Calu3 (cell line): ENCODE data around the gene SLC9A5. TPM values are rescaled to one million over a fixed set of nuclear protein-coding genes. Genes with fewer than 3 reads are reported as not detected.
A peak's percentile ranks its signal among the peaks of the same experiment; 100 is the strongest.

Source experiments
- BruUV-seq: library from RNA; stranded (reverse); fragments of 400-500 nt; replicated peaks from 2 replicates; lab custom pipeline; 2021; lab: Mats Ljungman, UMichigan
- CTCF ChIA-PET: fragments of 300-600 bp; sonication (Branson Sonifier 250); formaldehyde crosslinking; loops from one replicate; lab custom pipeline; 2022; ENCODE audit warnings: antibody characterized with exemption; lab: Charles Lee
- DNase-seq: peaks from one replicate; pipeline ENCODE4 v3.0.0; 2022
- H3K27ac Mint-ChIP-seq: one replicate; pipeline ENCODE4 v1.8.0; 2022; ENCODE audit warnings: mixed read lengths; ENCODE audit not compliant: unreplicated experiment
- H3K27me3 Mint-ChIP-seq: one replicate; pipeline ENCODE4 v1.8.0; 2022; ENCODE audit warnings: mixed read lengths; ENCODE audit not compliant: unreplicated experiment
- H3K36me3 Mint-ChIP-seq: one replicate; pipeline ENCODE4 v1.8.0; 2022; ENCODE audit warnings: mild to moderate bottlenecking, moderate library complexity, mixed read lengths; ENCODE audit not compliant: insufficient read depth, unreplicated experiment
- H3K4me1 Mint-ChIP-seq: one replicate; pipeline ENCODE4 v1.8.0; 2022; ENCODE audit warnings: mild to moderate bottlenecking, low read depth, mixed read lengths; ENCODE audit not compliant: unreplicated experiment
- H3K4me3 Mint-ChIP-seq: one replicate; pipeline ENCODE4 v1.8.0; 2022; ENCODE audit warnings: mild to moderate bottlenecking, low read depth, moderate library complexity, mixed read lengths; ENCODE audit not compliant: unreplicated experiment
- H3K9me3 Mint-ChIP-seq: one replicate; pipeline ENCODE4 v1.8.0; 2022; ENCODE audit warnings: low read depth, mixed read lengths; ENCODE audit not compliant: unreplicated experiment
- intact Hi-C: fragments of 100-400 bp; cut with micrococcal nuclease; formaldehyde crosslinking; loops from one replicate; pipeline ENCODE4 v1.10.0; 2022; ENCODE audit not compliant: unreplicated experiment
- total RNA-seq: library from RNA; stranded (reverse); gene quantifications from 2 replicates; pipeline ENCODE4 v1.2.3, GENCODE V29; 2022
- TF ChIP-seq, protein P1 (sequence below): fragments of 200-600 bp; IDR thresholded peaks from one replicate; pipeline ENCODE4 v1.8.0; 2022; ENCODE audit warnings: antibody characterized with exemption; ENCODE audit not compliant: unreplicated experiment

The SLC9A5 gene
- total RNA-seq, 1 experiment from 2014 or later = 2.4 TPM

DNA sequence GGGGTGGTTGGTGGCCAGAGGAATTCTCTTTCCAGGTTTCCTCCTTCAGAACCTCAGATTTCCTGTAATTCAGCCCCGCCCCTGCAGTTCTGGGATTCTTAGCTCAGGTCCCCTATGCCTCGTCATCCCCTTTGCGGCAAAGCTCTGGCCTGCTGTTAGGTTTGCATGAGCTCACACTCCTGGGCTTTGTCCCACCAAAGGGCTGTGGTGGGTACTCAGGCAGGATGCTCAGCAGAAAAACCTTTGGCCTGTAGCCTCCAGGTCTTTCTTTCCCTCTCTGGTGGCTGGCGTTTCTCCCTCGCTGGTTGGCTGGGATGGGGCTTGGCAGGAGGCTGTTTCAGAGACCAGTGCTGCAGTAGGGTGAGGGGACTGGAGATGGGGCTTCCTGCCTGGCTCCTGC is 21.0 kb downstream of the SLC9A5 start:
- peak; percentile 39 for DNase-seq
- peaks cover 4% of the 10 kb centered on the region for H3K36me3 Mint-ChIP-seq
- H3K4me1 Mint-ChIP-seq = peaks cover 11% of the 10 kb centered on the region
- no peak overlapping the region for H3K27ac Mint-ChIP-seq
- no peak overlapping the region for H3K4me3 Mint-ChIP-seq
- no peaks in the 10 kb centered on the region for H3K27me3 Mint-ChIP-seq
- intact Hi-C loops = no loop called here
- CTCF ChIA-PET = interaction anchor here (0.6 to 2.8 kb wide), 4 partner anchors 9 to 196 kb away, joined by 3 to 8 read pairs (median 6); partner anchors contain the start of gene SLC9A5
- H3K9me3 Mint-ChIP-seq = no peaks in the 10 kb centered on the region
- no TSS peak for BruUV-seq
- TF ChIP-seq, protein P1, sequence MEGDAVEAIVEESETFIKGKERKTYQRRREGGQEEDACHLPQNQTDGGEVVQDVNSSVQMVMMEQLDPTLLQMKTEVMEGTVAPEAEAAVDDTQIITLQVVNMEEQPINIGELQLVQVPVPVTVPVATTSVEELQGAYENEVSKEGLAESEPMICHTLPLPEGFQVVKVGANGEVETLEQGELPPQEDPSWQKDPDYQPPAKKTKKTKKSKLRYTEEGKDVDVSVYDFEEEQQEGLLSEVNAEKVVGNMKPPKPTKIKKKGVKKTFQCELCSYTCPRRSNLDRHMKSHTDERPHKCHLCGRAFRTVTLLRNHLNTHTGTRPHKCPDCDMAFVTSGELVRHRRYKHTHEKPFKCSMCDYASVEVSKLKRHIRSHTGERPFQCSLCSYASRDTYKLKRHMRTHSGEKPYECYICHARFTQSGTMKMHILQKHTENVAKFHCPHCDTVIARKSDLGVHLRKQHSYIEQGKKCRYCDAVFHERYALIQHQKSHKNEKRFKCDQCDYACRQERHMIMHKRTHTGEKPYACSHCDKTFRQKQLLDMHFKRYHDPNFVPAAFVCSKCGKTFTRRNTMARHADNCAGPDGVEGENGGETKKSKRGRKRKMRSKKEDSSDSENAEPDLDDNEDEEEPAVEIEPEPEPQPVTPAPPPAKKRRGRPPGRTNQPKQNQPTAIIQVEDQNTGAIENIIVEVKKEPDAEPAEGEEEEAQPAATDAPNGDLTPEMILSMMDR = no peak

DNA sequence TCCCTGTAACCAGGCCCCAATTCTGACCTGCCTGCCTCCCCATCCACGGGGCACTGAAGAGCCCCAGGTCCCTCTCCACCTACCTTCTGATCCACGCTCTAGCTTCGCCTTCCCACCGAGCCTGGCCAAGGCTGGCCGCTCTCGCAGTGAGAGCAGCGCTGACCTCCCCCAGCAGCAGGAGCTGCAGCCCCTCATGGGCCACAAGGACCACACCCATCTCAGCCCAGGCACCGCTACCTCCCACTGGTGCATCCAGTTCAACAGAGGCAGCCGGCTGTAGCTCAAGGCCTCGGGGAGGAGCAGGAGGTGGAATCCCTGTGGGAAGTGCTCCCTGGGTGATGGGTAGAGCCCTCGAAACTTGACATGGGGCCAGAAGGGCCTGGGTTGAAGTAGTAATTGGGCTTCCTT is 22.2 kb downstream of the SLC9A5 start:
- TF ChIP-seq, protein P1 = no peak
- no peak for DNase-seq
- Mint-ChIP-seq H3K36me3 (peaks cover 9% of the 10 kb centered on the region), H3K27ac (no peak overlapping the region), H3K9me3 (no peaks in the 10 kb centered on the region), H3K27me3 (no peaks in the 10 kb centered on the region), H3K4me1 (peaks cover 11% of the 10 kb centered on the region), H3K4me3 (no peak overlapping the region)
- CTCF ChIA-PET = interaction anchor here (0.5 to 2.8 kb wide), 2 partner anchors 10 to 568 kb away, joined by 3 to 7 read pairs; no protein-coding TSS in a partner anchor
- intact Hi-C loops = no loop called here
- BruUV-seq = no TSS peak

DNA sequence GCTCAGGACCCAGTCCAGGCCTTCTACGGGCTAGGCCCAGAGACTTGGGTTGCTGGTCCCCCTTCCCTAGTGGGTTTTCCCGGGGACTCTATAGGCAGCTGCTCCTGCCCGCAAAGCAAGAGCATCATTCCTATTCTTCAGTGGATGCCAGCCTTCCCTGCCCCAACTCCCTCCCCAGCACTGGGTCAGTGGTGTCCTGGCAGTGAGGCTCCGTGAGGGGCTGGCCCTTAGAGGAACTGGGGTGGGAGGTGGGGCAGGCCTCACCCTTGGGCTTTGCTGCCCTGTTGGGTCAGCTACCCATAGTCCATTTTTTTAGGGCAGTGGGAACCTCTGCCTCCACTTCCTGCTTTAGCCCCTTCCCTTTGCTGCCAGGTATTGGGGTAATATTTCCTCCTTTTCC is 22.7 kb downstream of the SLC9A5 start:
- Mint-ChIP-seq H3K4me1 (peaks cover 15% of the 10 kb centered on the region), H3K9me3 (no peaks in the 10 kb centered on the region), H3K27me3 (no peaks in the 10 kb centered on the region), H3K27ac (no peak overlapping the region), H3K36me3 (peaks cover 13% of the 10 kb centered on the region), H3K4me3 (no peak overlapping the region)
- intact Hi-C loops = no loop called here
- TF ChIP-seq, protein P1 = no peak
- no TSS peak for BruUV-seq
- DNase-seq = no peak
- CTCF ChIA-PET = interaction anchor here (2.8 kb wide), 1 partner anchor 11 kb away, joined by 7 read pairs; no protein-coding TSS in a partner anchor

DNA sequence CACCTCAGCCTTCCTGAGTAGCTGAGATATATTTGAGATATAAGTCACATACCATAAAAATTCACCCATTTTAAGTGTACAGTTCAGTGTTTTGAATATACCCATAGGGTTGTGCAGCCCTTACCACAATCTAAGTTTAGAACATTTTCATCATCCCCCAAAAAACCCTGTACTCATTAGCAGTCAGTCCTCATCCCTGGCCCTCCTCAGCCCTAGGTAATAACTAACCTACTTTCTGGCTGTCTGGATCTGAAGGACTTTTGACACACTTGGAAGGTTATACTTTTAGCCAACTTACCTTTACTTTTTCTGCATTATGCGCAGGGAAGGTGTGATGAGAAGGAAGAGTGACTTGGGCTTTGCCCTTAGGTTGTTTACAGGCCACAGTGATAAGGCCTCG is 26.5 kb downstream of the SLC9A5 start:
- TF ChIP-seq, protein P1 = no peak
- Mint-ChIP-seq H3K36me3 (peaks cover 34% of the 10 kb centered on the region), H3K9me3 (no peaks in the 10 kb centered on the region), H3K4me1 (peaks cover 19% of the 10 kb centered on the region), H3K27me3 (no peaks in the 10 kb centered on the region), H3K27ac (no peak overlapping the region), H3K4me3 (no peak overlapping the region)
- CTCF ChIA-PET = interaction anchor here (1.0 kb wide), 1 partner anchor 15 kb away, joined by 7 read pairs; no protein-coding TSS in a partner anchor
- no TSS peak for BruUV-seq
- intact Hi-C loops = no loop called here
- DNase-seq = no peak
